Keratinocyte (primary cell): ENCODE data around the gene LPO.

Experiments
- CTCF ChIP-seq, 3 experiments: IDR thresholded peaks in 1 of 3; conservative IDR thresholded peaks in 1 of 3; optimal IDR thresholded peaks in 1 of 3; 2 replicates in 2 of 3; 3 replicates in 1 of 3; pipeline versions ENCODE3 to v1.5.1; 2011; ENCODE audit warnings: low read length in 3 of 3, mild to moderate bottlenecking in 3 of 3, moderate library complexity in 2 of 3, control low read depth in 1 of 3, inconsistent platforms in 1 of 3; ENCODE audit not compliant: insufficient read depth in 2 of 3; ENCODE audit errors: extremely low read depth in 1 of 3
- EZH2 ChIP-seq: IDR thresholded peaks from one replicate; pipeline ENCODE4 v1.6.1; 2012; ENCODE audit warnings: inconsistent platforms, mild to moderate bottlenecking, low read length, moderate library complexity

GRCh38 chr17:58283674-58284612 is 45.6 kb downstream of the LPO start:
- TF ChIP-seq EZH2 (no peak), CTCF (optimal IDR thresholded peaks at IDR 0.05 in 1 of 3, IDR thresholded peaks at IDR 0.05 in 1 of 3, conservative IDR thresholded peaks at IDR 0.05 in 1 of 3; ENCODE audit: extremely low read depth in 1 of 3, insufficient read depth in 2 of 3, low read length in 3 of 3) (no peak)
